Stimulated activated CD4-positive, alpha-beta T cell treated with anti-CD3 and anti-CD28 coated beads, Interleukin-4, amount 100 ng/mL, for 1 hour (primary cell): ENCODE data around the gene CALN1.
"Not testable (repeated sequence)": the region's sequence is repeated elsewhere in the genome, so short reads cannot be mapped to it uniquely, and the experiment has no call there.

ENCODE experiments used
- DNase-seq: peaks from one replicate; pipeline ENCODE4 v3.0.0-alpha.2; 2020

The CALN1 gene

GRCh38 chr7:72265071-72265904 lies 146.8 kb downstream of the CALN1 start:
- DNase-seq = no peak

- no peak for DNase-seq
These were observed 151.7 kb downstream of the CALN1 start for GRCh38 chr7:72260406-72260805.

- DNase-seq = no peak
These were observed 154.1 kb downstream of the CALN1 start for GRCh38 chr7:72258074-72258473.

GRCh38 chr7:72254455-72254854 lies 157.7 kb downstream of the CALN1 start:
- no peak for DNase-seq

- DNase-seq = no peak
These were observed 163.0 kb downstream of the CALN1 start for GRCh38 chr7:72249106-72249505.

- no peak for DNase-seq
These were observed 167.2 kb downstream of the CALN1 start for GRCh38 chr7:72244826-72245398.

GRCh38 chr7:72243329-72243728 lies 168.8 kb downstream of the CALN1 start:
- no peak for DNase-seq

GRCh38 chr7:72235351-72235750 lies 176.8 kb downstream of the CALN1 start:
- no peak for DNase-seq

GRCh38 chr7:72234086-72234485 lies 178.1 kb downstream of the CALN1 start:
- DNase-seq = no peak

GRCh38 chr7:72230281-72230680 lies 181.9 kb downstream of the CALN1 start:
- DNase-seq = no peak

GRCh38 chr7:72223351-72223750 lies 188.8 kb downstream of the CALN1 start:
- DNase-seq = no peak

GRCh38 chr7:72222136-72222535 lies 190.0 kb downstream of the CALN1 start:
- no peak for DNase-seq

- DNase-seq = no peak
These were observed 192.6 kb downstream of the CALN1 start for GRCh38 chr7:72219500-72219899.

GRCh38 chr7:72217151-72217550 lies 195.0 kb downstream of the CALN1 start:
- no peak for DNase-seq

GRCh38 chr7:72213769-72214168 lies 198.4 kb downstream of the CALN1 start:
- DNase-seq = no peak

- no peak for DNase-seq
These were observed 199.1 kb downstream of the CALN1 start for GRCh38 chr7:72213081-72213480.

GRCh38 chr7:72211175-72211574 lies 201.0 kb downstream of the CALN1 start:
- DNase-seq = no peak

GRCh38 chr7:72209006-72209405 lies 203.1 kb downstream of the CALN1 start:
- not testable (repeated sequence) for DNase-seq

- no peak for DNase-seq
These were observed 216.0 kb downstream of the CALN1 start for GRCh38 chr7:72196176-72196575.

GRCh38 chr7:72190919-72191318 lies 221.2 kb downstream of the CALN1 start:
- no peak for DNase-seq

- DNase-seq = no peak
These were observed 222.0 kb downstream of the CALN1 start for GRCh38 chr7:72190146-72190545.

- DNase-seq = no peak
These were observed 225.0 kb downstream of the CALN1 start for GRCh38 chr7:72187179-72187578.

- no peak for DNase-seq
These were observed 228.3 kb downstream of the CALN1 start for GRCh38 chr7:72183835-72184234.

- no peak for DNase-seq
These were observed 230.1 kb downstream of the CALN1 start for GRCh38 chr7:72182036-72182435.

- no peak for DNase-seq
These were observed 235.3 kb downstream of the CALN1 start for GRCh38 chr7:72176875-72177274.
